ENCODE results near the gene TNNT3.

GRCh38 chr11:1963864-1964263 is 44.4 kb downstream of the TNNT3 start:
- TF ChIP-seq POLR2AphosphoS5 (IDR thresholded peaks at IDR 0.05; ENCODE audit: low read depth, low read length) = no peak
- no peak for TF ChIP-seq CTCF (IDR thresholded peaks at IDR 0.05 in 2 of 3, conservative IDR thresholded peaks at IDR 0.05 in 1 of 3; ENCODE audit: borderline replicate concordance in 1 of 3, insufficient read depth in 1 of 3, low read depth in 2 of 3, low read length in 2 of 3)
- TF ChIP-seq EGR1 (IDR thresholded peaks at IDR 0.05; ENCODE audit: low read depth) = no peak
- no peak for TF ChIP-seq EZH2 (IDR thresholded peaks at IDR 0.05)
- no peak for TF ChIP-seq ATF3 (IDR thresholded peaks at IDR 0.05)
- TF ChIP-seq POLR2A (IDR thresholded peaks at IDR 0.05; ENCODE audit: borderline replicate concordance, extremely low read depth, insufficient read depth, insufficient read length) = no peak
- no peak for TF ChIP-seq SRF (IDR thresholded peaks at IDR 0.05; ENCODE audit: low read depth)
- no peak for TF ChIP-seq MAX (IDR thresholded peaks at IDR 0.05)
- TF ChIP-seq YY1 (IDR thresholded peaks at IDR 0.05; ENCODE audit: extremely low read depth, insufficient replicate concordance, low read depth, low read length) = no peak
- no peak for TF ChIP-seq CEBPB (IDR thresholded peaks at IDR 0.05; ENCODE audit: low read depth)
- no peak for TF ChIP-seq SP1 (IDR thresholded peaks at IDR 0.05; ENCODE audit: low read depth)
